ENCODE results near the gene PCDHA5.

DNA sequence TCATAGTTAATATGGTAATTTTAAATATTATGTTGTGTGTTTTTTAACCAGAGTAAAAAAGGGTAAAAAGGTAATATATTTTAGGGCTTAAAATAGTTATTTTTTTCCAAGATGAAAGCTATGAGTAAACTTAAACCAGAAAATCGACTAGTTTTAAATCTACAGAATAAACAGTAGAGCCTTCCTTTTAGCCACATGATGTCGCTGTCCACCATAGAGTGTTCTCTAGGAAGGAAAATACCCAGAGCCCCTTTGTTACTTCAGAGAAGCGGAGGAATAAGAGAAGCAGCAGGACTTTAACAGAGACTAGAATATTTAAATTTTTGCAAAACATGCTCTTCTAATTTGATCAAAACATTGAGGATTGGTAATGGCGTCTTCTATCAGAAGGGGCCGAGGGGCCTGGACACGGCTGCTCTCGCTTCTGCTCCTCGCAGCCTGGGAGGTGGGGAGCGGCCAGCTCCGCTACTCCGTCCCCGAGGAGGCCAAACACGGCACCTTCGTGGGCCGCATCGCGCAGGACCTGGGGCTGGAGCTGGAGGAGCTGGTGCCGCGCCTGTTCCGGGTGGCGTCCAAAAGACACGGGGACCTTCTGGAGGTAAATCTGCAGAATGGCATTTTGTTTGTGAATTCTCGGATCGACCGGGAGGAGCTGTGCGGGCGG is 26.7 kb upstream of the PCDHA5 start, which contains the start of gene PCDHA2:
- TF ChIP-seq CTCF (conservative IDR thresholded peaks at IDR 0.05 in 1 of 2, IDR thresholded peaks at IDR 0.05 in 1 of 2; ENCODE audit: extremely low read depth in 1 of 2, insufficient read depth in 1 of 2, low read depth in 1 of 2, low read length in 2 of 2) (no peak), EZH2 (IDR thresholded peaks at IDR 0.05; ENCODE audit: borderline replicate concordance, low read length) (no peak)
